ENCODE data around the gene NUDT5. TPM values are rescaled to one million over a fixed set of nuclear protein-coding genes. Genes with fewer than 3 reads are reported as not detected.

NUDT5 gene
- total and polyA plus RNA-seq, 2 of the 13 experiments (the other 11 are each of a cell fraction or from before 2014, with no cell fraction given): 79.6 to 134 TPM

GRCh38 chr10:12195603-12196506 lies at the start of gene NUDT5, which contains the start of gene CDC123 (continued):
- peak; percentile 60; the same call in 1 of the 2 replicates for TF ChIP-seq FOXC1 (CRISPR knock-in tag; IDR thresholded peaks at IDR 0.05; ENCODE audit: borderline replicate concordance)
- TF ChIP-seq, protein P1, sequence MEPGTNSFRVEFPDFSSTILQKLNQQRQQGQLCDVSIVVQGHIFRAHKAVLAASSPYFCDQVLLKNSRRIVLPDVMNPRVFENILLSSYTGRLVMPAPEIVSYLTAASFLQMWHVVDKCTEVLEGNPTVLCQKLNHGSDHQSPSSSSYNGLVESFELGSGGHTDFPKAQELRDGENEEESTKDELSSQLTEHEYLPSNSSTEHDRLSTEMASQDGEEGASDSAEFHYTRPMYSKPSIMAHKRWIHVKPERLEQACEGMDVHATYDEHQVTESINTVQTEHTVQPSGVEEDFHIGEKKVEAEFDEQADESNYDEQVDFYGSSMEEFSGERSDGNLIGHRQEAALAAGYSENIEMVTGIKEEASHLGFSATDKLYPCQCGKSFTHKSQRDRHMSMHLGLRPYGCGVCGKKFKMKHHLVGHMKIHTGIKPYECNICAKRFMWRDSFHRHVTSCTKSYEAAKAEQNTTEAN (CRISPR knock-in tag; conservative IDR thresholded peaks at IDR 0.05): no peak
- TF ChIP-seq NFRKB (IDR thresholded peaks at IDR 0.05): no peak
- peak; percentile 25; the same call in 1 of the 2 replicates for TF ChIP-seq GZF1 (CRISPR knock-in tag; IDR thresholded peaks at IDR 0.05)
- no peak for TF ChIP-seq BHLHE40 (IDR thresholded peaks at IDR 0.05; ENCODE audit: low read length)
- peak; percentile 64; the same call in 1 of the 2 replicates for TF ChIP-seq PRMT3 (CRISPR knock-in tag; IDR thresholded peaks at IDR 0.05; ENCODE audit: borderline replicate concordance, low read depth)
- no peak for TF ChIP-seq ZNF101 (CRISPR knock-in tag; IDR thresholded peaks at IDR 0.05; ENCODE audit: borderline replicate concordance, low read depth)
- peak; percentile 48; the same call in 1 of the 2 replicates for TF ChIP-seq MEIS2 (CRISPR knock-in tag; IDR thresholded peaks at IDR 0.05)
- TF ChIP-seq ZBTB37 (CRISPR knock-in tag; IDR thresholded peaks at IDR 0.05): 0 out of 2 replicates have a peak, but pooled peaks have one; percentile 15
- 0 out of 2 replicates have a peak, but pooled peaks have one; percentile 18 for TF ChIP-seq NFIC (IDR thresholded peaks at IDR 0.05; ENCODE audit: low read length)
- peak; percentile 32; the same call in 1 of the 2 replicates for TF ChIP-seq ZSCAN9 (CRISPR knock-in tag; IDR thresholded peaks at IDR 0.05; ENCODE audit: borderline replicate concordance)
- no peak for TF ChIP-seq ZNF441 (CRISPR knock-in tag; IDR thresholded peaks at IDR 0.05; ENCODE audit: borderline replicate concordance)
- TF ChIP-seq ZNF3 (CRISPR knock-in tag; IDR thresholded peaks at IDR 0.05): 0 out of 2 replicates have a peak, but pooled peaks have one; percentile 25
- no peak; the same call in 1 of the 2 replicates for TF ChIP-seq ZNF205 (CRISPR knock-in tag; IDR thresholded peaks at IDR 0.05)
- TF ChIP-seq HNF4G (IDR thresholded peaks at IDR 0.05; ENCODE audit: borderline replicate concordance, low read depth, low read length): peak; percentile 19; the same call in 1 of the 2 replicates
- TF ChIP-seq HNF4G (CRISPR knock-in tag; IDR thresholded peaks at IDR 0.05; ENCODE audit: borderline replicate concordance, low read depth): no peak
- TF ChIP-seq AGO2 (optimal IDR thresholded peaks at IDR 0.05; ENCODE audit: low read depth, low read length): no peak
- no peak for TF ChIP-seq MTF2 (CRISPR knock-in tag; IDR thresholded peaks at IDR 0.05; ENCODE audit: borderline replicate concordance)
- TF ChIP-seq CEBPG (CRISPR knock-in tag; IDR thresholded peaks at IDR 0.05): no peak
- TF ChIP-seq, protein P2, sequence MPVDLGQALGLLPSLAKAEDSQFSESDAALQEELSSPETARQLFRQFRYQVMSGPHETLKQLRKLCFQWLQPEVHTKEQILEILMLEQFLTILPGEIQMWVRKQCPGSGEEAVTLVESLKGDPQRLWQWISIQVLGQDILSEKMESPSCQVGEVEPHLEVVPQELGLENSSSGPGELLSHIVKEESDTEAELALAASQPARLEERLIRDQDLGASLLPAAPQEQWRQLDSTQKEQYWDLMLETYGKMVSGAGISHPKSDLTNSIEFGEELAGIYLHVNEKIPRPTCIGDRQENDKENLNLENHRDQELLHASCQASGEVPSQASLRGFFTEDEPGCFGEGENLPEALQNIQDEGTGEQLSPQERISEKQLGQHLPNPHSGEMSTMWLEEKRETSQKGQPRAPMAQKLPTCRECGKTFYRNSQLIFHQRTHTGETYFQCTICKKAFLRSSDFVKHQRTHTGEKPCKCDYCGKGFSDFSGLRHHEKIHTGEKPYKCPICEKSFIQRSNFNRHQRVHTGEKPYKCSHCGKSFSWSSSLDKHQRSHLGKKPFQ (CRISPR knock-in tag; IDR thresholded peaks at IDR 0.05; ENCODE audit: insufficient replicate concordance): no peak
- peak; percentile 65; the same call in 1 of the 2 replicates for TF ChIP-seq ZBTB8A (CRISPR knock-in tag; IDR thresholded peaks at IDR 0.05; ENCODE audit: borderline replicate concordance, low read depth)
- TF ChIP-seq ATAD3A (CRISPR knock-in tag; IDR thresholded peaks at IDR 0.05): no peak
- peak; percentile 81 for TF ChIP-seq MED8 (CRISPR knock-in tag; IDR thresholded peaks at IDR 0.05; ENCODE audit: insufficient replicate concordance)
- no peak for TF ChIP-seq PPARG (CRISPR knock-in tag; conservative IDR thresholded peaks at IDR 0.05)
- no peak for TF ChIP-seq FOXP1 (IDR thresholded peaks at IDR 0.05)
- no peak; the same call in 1 of the 2 replicates for TF ChIP-seq FOXP1 (CRISPR knock-in tag; IDR thresholded peaks at IDR 0.05)
- TF ChIP-seq IRX3 (CRISPR knock-in tag; IDR thresholded peaks at IDR 0.05; ENCODE audit: borderline replicate concordance, low read depth): no peak
- TF ChIP-seq MAF1 (CRISPR knock-in tag; IDR thresholded peaks at IDR 0.05; ENCODE audit: borderline replicate concordance): no peak

Data from HepG2 (cell line).